NB4 (cell line): ENCODE data around the gene MEGF8.

Experiments
- POLR2A ChIP-seq: IDR thresholded peaks from 2 replicates; pipeline ENCODE4 v1.6.1; 2011; ENCODE audit warnings: mild to moderate bottlenecking; ENCODE audit not compliant: insufficient read length; ENCODE audit errors: extremely low read depth
- TF ChIP-seq, protein P1 (sequence below): IDR thresholded peaks from one replicate; pipeline ENCODE4 v1.5.1; 2012; ENCODE audit warnings: low read depth, low read length

DNA sequence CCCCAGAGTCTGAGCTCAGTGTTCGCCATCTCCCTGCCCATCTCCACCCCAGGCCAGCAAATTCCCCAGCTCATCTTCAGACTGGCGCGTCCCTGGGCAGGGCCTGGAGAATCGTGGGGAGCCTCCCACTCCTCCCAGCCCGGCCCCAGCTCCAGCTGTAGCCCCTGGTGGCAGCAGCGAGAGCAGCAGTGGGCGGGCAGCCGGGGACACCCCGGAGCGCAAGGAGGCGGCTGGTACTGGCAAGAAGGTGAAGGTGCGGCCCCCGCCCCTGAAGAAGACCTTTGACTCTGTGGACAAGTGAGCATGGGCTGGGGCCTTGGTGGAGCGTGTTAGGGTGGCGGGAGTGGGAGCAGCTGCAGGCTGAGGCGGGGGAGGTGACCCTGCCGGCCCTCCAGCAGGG lies 31.9 kb upstream of the MEGF8 start:
- TF ChIP-seq POLR2A, result no peak
- TF ChIP-seq, protein P1, sequence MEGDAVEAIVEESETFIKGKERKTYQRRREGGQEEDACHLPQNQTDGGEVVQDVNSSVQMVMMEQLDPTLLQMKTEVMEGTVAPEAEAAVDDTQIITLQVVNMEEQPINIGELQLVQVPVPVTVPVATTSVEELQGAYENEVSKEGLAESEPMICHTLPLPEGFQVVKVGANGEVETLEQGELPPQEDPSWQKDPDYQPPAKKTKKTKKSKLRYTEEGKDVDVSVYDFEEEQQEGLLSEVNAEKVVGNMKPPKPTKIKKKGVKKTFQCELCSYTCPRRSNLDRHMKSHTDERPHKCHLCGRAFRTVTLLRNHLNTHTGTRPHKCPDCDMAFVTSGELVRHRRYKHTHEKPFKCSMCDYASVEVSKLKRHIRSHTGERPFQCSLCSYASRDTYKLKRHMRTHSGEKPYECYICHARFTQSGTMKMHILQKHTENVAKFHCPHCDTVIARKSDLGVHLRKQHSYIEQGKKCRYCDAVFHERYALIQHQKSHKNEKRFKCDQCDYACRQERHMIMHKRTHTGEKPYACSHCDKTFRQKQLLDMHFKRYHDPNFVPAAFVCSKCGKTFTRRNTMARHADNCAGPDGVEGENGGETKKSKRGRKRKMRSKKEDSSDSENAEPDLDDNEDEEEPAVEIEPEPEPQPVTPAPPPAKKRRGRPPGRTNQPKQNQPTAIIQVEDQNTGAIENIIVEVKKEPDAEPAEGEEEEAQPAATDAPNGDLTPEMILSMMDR, result no peak
